Measurements from ENCODE around the gene MYRFL.

DNA sequence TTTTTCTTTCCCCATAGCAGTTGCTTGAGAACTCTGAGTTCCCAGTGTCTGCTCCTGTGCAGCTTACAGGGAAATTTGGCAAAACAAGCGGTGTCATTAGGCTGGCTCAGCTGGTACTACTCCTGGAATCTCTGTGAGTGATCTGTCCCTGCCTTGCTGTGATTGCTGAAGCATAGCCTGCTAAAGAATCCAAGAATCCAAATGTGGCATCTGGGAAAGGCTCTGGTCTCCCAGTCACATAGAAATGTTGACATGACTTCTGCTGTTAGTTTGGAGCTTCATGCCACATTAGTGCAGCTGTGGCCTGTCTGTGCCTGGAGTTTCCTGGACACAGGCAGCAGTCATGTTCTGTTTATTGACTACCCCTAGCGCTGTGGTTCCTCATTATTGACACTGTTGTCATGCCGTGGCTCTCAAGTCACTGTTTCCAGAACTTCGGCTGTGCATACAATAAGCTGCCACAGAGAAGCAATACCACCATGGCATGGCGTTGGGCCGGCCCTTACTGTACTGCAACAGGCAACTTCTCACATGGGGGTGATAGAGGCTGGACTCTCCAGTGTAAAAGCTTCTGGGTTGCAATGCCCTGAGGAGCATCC lies 166.8 kb downstream of the MYRFL start:
- TF ChIP-seq, protein P1, sequence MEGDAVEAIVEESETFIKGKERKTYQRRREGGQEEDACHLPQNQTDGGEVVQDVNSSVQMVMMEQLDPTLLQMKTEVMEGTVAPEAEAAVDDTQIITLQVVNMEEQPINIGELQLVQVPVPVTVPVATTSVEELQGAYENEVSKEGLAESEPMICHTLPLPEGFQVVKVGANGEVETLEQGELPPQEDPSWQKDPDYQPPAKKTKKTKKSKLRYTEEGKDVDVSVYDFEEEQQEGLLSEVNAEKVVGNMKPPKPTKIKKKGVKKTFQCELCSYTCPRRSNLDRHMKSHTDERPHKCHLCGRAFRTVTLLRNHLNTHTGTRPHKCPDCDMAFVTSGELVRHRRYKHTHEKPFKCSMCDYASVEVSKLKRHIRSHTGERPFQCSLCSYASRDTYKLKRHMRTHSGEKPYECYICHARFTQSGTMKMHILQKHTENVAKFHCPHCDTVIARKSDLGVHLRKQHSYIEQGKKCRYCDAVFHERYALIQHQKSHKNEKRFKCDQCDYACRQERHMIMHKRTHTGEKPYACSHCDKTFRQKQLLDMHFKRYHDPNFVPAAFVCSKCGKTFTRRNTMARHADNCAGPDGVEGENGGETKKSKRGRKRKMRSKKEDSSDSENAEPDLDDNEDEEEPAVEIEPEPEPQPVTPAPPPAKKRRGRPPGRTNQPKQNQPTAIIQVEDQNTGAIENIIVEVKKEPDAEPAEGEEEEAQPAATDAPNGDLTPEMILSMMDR (IDR thresholded peaks at IDR 0.05), result no peak
- TF ChIP-seq POLR2A (IDR thresholded peaks at IDR 0.05) (no peak), POLR2AphosphoS5 (IDR thresholded peaks at IDR 0.05) (no peak)

All from breast epithelium (tissue), 3 donors.